OCI-LY7 (cell line): Measurements from ENCODE around the gene PHIP. TPM values are rescaled to one million over a fixed set of nuclear protein-coding genes. Genes with fewer than 3 reads are reported as not detected.

ENCODE experiments used
- Bru-seq: library from RNA; stranded (reverse); fragments of 400-500 nt; gene quantifications from one replicate; lab custom pipeline; 2021; lab: Mats Ljungman, UMichigan
- BruChase-seq, 2 experiments: library from RNA; stranded (reverse); fragments of 400-500 nt; gene quantifications; one replicate each; lab custom pipeline; 2021; lab: Mats Ljungman, UMichigan
- BruUV-seq: library from RNA; stranded (reverse); fragments of 400-500 nt; replicated peaks from 2 replicates; lab custom pipeline; 2021; lab: Mats Ljungman, UMichigan
- CTCF ChIA-PET: fragments of 300-600 bp; sonication (Branson Sonifier 250); formaldehyde crosslinking; loops from one replicate; lab custom pipeline; 2022; ENCODE audit warnings: antibody characterized with exemption; ENCODE audit not compliant: unreplicated experiment; lab: Charles Lee
- POLR2A ChIA-PET: fragments of 300-600 bp; sonication (Branson Sonifier 250); formaldehyde crosslinking; loops from one replicate; lab custom pipeline; 2022; ENCODE audit warnings: antibody characterized with exemption; lab: Charles Lee
- DNase-seq: peaks from one replicate; pipeline ENCODE4 v3.0.0-alpha.2; 2015; ENCODE audit warnings: low spot score
- H2AFZ ChIP-seq: fragments of 200-600 bp; sonication (generic), shearing (Covaris generic); 2 replicates; pipeline ENCODE4 v1.6.1; 2014; ENCODE audit warnings: mild to moderate bottlenecking, antibody characterized with exemption, low read length, moderate library complexity
- H3K27ac ChIP-seq: fragments of 200-600 bp; sonication (generic); 2 replicates; pipeline ENCODE4 v1.5.1; 2014; ENCODE audit warnings: mixed run types, low read depth, mild to moderate bottlenecking, moderate library complexity, low read length, inconsistent platforms; ENCODE audit not compliant: poor library complexity, severe bottlenecking
- H3K36me3 ChIP-seq: fragments of 200-600 bp; sonication (generic); 2 replicates; pipeline ENCODE4 v1.6.1; 2014; ENCODE audit warnings: mild to moderate bottlenecking, antibody characterized with exemption, low read length, moderate library complexity, mixed read lengths; ENCODE audit not compliant: insufficient read depth
- H3K4me1 ChIP-seq: fragments of 200-600 bp; sonication (generic); 2 replicates; pipeline ENCODE4 v1.5.1; 2014; ENCODE audit warnings: mild to moderate bottlenecking, low read length; ENCODE audit not compliant: insufficient read depth, poor library complexity, severe bottlenecking
- H3K4me2 ChIP-seq: fragments of 200-600 bp; sonication (generic); 2 replicates; pipeline ENCODE4 v1.6.1; 2014; ENCODE audit warnings: mild to moderate bottlenecking, low read length
- H3K4me3 ChIP-seq: fragments of 200-600 bp; sonication (generic); 2 replicates; pipeline ENCODE4 v1.5.1; 2014; ENCODE audit warnings: mild to moderate bottlenecking, low read depth, low read length; ENCODE audit not compliant: poor library complexity, severe bottlenecking
- H3K79me2 ChIP-seq: fragments of 200-600 bp; sonication (generic); 2 replicates; pipeline ENCODE4 v1.6.1; 2016; ENCODE audit warnings: low read depth, mild to moderate bottlenecking, low read length, moderate library complexity, mixed read lengths; ENCODE audit not compliant: insufficient read depth
- H3K9me2 ChIP-seq: fragments of 200-600 bp; sonication (generic); 2 replicates; pipeline ENCODE4 v1.6.1; 2016; ENCODE audit warnings: mild to moderate bottlenecking, low read length, mixed read lengths; ENCODE audit not compliant: insufficient read depth
- H3K9me3 ChIP-seq: fragments of 200-600 bp; sonication (generic); 2 replicates; pipeline ENCODE4 v1.6.1; 2014; ENCODE audit warnings: mild to moderate bottlenecking, mixed run types, low read length, mixed read lengths
- H4K20me1 ChIP-seq: fragments of 200-600 bp; sonication (generic); 2 replicates; pipeline ENCODE4 v1.6.1; 2014; ENCODE audit warnings: mild to moderate bottlenecking, antibody characterized with exemption, low read length, moderate library complexity, mixed read lengths; ENCODE audit not compliant: insufficient read depth
- EZH2phosphoT487 ChIP-seq: fragments of 200-600 bp; sonication (generic); IDR thresholded peaks from 2 replicates; pipeline ENCODE4 v1.6.1; 2018; ENCODE audit warnings: low read depth, borderline replicate concordance, mild to moderate bottlenecking, mixed run types, antibody characterized with exemption, low read length, moderate library complexity, mixed read lengths
- intact Hi-C: fragments of 100-400 bp; cut with micrococcal nuclease; formaldehyde crosslinking; loops from one replicate; pipeline ENCODE4 v1.10.0; 2022; ENCODE audit not compliant: unreplicated experiment
- long read RNA-seq: library from polyadenylated mRNA; stranded (forward); transcript quantifications from one replicate; pipeline ENCODE4 v2.0.0, GENCODE V29; 2022
- total RNA-seq, 2 experiments: library from RNA; depleted of rRNA in 1 of 2; stranded (reverse); fragments of >200 nt in 1 of 2; shearing (Covaris generic) in 1 of 2; gene quantifications; 2 replicates each; pipeline ENCODE4 v1.2.3, GENCODE V29; 2014 to 2022
- TF ChIP-seq, protein P1 (sequence below): fragments of 200-600 bp; sonication (generic); conservative IDR thresholded peaks from 2 replicates; pipeline ENCODE4 v1.5.1; 2014; ENCODE audit warnings: mild to moderate bottlenecking, antibody characterized with exemption, low read length, moderate library complexity, mixed read lengths

PHIP gene
- total RNA-seq (2014; rRNA removed; shearing (Covaris generic)) (32.1 and 35.4 TPM in 2 replicates), total RNA-seq (2022) (46.6 and 48.4 TPM in 2 replicates), Bru-seq, nascent RNA (percentile 97 among the genes with signal in this experiment), BruChase-seq, experiment 1, labeled RNA remaining after a 6-hour chase (percentile 85 among the genes with signal in this experiment), BruChase-seq, experiment 2, labeled RNA remaining after a 2-hour chase (percentile 92 among the genes with signal in this experiment)
- long read RNA-seq, full-length matches to known transcripts: 25 of 67 reads
- long read RNA-seq, partial matches to known transcripts: 33 of 67 reads
- long read RNA-seq, other reads (novel, unspliced or antisense): 9 of 67 reads

DNA sequence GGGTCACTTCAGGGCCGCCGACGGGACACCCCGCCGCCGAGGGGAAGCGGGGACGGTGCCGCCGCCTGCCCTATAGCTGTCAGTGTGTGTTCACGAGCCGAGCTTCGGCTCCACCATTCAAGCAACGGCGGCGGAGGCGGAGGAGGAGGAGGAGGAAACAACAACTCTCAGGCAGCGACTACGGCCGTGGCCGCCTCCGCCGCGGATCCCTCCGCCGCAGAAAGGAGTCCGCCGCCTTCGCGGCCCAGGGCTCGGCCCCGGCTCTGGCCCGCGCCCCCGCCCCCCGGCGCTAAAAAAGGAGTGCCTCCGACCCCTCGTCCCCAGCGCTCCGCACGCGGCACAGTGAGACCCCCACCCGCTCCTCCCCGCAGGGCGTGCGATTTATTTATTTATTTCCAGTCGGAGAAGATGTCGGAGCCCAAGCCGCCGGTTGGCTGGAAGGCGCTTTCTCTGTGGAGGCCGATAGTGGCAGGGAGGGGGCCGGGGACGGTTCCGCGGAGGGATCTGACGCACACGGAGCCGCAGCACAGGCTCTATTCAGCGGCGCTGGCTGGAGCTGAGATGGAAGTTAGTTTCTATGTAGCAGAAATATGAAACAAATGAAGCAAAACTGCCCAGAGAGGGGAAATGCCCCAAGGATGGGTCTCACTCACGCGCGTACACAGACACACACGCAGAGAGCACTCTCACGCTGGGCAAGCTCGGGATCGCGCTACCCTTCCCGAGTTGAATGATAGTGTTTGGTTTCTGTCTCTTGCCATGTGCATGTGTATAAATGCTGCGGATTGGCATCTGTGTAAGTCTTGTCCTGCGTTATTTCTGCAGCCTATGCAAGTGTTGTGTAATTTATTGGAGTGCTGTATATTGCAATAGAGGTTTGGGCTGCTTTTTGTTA lies at the start of gene PHIP:
TSS of gene PHIP (minus strand) at position 180 of the 895 bp plus-strand sequence. CDS start 186 bp downstream, outside the sequence.
- Histone ChIP-seq H3K27ac (peak within 1 kb of the TSS; percentile 93), H3K9me2 (no peaks in the 10 kb centered on the region), H3K79me2 (peaks cover 44% of the 10 kb centered on the region), H3K36me3 (peaks cover 34% of the 10 kb centered on the region), H3K4me3 (peak within 1 kb of the TSS; percentile 96), H3K4me2 (peak within 1 kb of the TSS; percentile 90), H3K4me1 (peaks cover 34% of the 10 kb centered on the region), H4K20me1 (peaks cover 30% of the 10 kb centered on the region; the same call in 1 of the 2 replicates), H3K9me3 (no peaks in the 10 kb centered on the region), H2AFZ (peak within 1 kb of the TSS; percentile 88)
- CTCF ChIA-PET: interaction anchor here (0.5 kb wide), 1 partner anchor 134 kb away, joined by 3 read pairs; no protein-coding TSS in a partner anchor
- peak; percentile 95 for DNase-seq
- BruUV-seq: TSS peak; percentile 90
- POLR2A ChIA-PET: interaction anchor here (0.6 to 5.1 kb wide), 8 partner anchors 9 to 1198 kb away, joined by 3 to 25 read pairs (median 5); partner anchors contain the start of genes IRAK1BP1 and LCA5
- intact Hi-C loops: loop anchor here (1.0 to 5.0 kb wide), 5 partner anchors 156 to 1029 kb away; partner anchors contain the start of genes BCKDHB, HMGN3, IRAK1BP1 and LCA5
- TF ChIP-seq EZH2phosphoT487: no peak
- TF ChIP-seq, protein P1, sequence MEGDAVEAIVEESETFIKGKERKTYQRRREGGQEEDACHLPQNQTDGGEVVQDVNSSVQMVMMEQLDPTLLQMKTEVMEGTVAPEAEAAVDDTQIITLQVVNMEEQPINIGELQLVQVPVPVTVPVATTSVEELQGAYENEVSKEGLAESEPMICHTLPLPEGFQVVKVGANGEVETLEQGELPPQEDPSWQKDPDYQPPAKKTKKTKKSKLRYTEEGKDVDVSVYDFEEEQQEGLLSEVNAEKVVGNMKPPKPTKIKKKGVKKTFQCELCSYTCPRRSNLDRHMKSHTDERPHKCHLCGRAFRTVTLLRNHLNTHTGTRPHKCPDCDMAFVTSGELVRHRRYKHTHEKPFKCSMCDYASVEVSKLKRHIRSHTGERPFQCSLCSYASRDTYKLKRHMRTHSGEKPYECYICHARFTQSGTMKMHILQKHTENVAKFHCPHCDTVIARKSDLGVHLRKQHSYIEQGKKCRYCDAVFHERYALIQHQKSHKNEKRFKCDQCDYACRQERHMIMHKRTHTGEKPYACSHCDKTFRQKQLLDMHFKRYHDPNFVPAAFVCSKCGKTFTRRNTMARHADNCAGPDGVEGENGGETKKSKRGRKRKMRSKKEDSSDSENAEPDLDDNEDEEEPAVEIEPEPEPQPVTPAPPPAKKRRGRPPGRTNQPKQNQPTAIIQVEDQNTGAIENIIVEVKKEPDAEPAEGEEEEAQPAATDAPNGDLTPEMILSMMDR: no peak

DNA sequence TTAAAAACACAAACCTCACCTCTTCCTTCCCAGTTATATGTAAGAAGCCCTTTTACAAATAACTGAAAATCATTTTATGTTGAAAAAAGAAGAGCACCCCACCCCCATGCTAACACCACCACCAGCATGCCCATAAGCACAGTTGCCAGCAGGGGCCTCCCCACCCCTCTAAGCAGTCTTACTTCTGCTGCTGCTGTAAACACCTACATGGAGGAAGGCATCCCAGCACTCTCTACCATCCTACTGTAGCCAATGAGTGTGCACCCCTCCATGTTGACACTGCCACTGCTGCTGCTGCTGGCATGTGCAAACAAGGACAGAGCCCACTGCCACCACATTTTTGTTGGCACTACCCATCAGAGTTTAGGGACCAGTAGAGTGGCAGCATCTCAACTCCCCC lies 49.6 kb upstream of the PHIP start:
- no peaks in the 10 kb centered on the region for H4K20me1 ChIP-seq
- intact Hi-C loops: no loop called here
- BruUV-seq: no TSS peak
- no peak for DNase-seq
- H3K79me2 ChIP-seq: no peaks in the 10 kb centered on the region
- CTCF ChIA-PET: no interaction called here
- POLR2A ChIA-PET: no interaction called here
- no peaks in the 10 kb centered on the region for H3K36me3 ChIP-seq
- no peak overlapping the region for H3K4me2 ChIP-seq
- TF ChIP-seq EZH2phosphoT487: no peak
- TF ChIP-seq, protein P1: 0 out of 2 replicates have a peak, but pooled peaks have one; percentile 18
- no peaks in the 10 kb centered on the region for H3K9me2 ChIP-seq
- no peak overlapping the region for H2AFZ ChIP-seq
- no peak overlapping the region for H3K4me3 ChIP-seq
- H3K27ac ChIP-seq: no peak overlapping the region
- H3K9me3 ChIP-seq: no peaks in the 10 kb centered on the region
- no peaks in the 10 kb centered on the region for H3K4me1 ChIP-seq
